Upper lobe of right lung (tissue), 1 donor: ENCODE data around the gene L2HGDH. TPM values are rescaled to one million over a fixed set of nuclear protein-coding genes. Genes with fewer than 3 reads are reported as not detected.
"Not testable (repeated sequence)": the region's sequence is repeated elsewhere in the genome, so short reads cannot be mapped to it uniquely, and the experiment has no call there.

Source experiments
- ATAC-seq: fragments of 200-7000 bp; cut with Tn5 transposase; one replicate; pipeline ENCODE4 v1.9.1; 2020; ENCODE audit warnings: mild to moderate bottlenecking, moderate library complexity
- DNase-seq: peaks from one replicate; pipeline ENCODE4 v3.0.0-alpha.2; 2020
- H3K27ac ChIP-seq: fragments of 200-600 bp; one replicate; pipeline ENCODE4 v1.8.0; 2022
- H3K27me3 ChIP-seq: fragments of 200-600 bp; one replicate; pipeline ENCODE4 v1.8.0; 2022; ENCODE audit warnings: mild to moderate bottlenecking
- H3K36me3 ChIP-seq: fragments of 200-600 bp; one replicate; pipeline ENCODE4 v1.8.0; 2022
- H3K4me1 ChIP-seq: fragments of 200-600 bp; one replicate; pipeline ENCODE4 v1.8.0; 2022
- H3K4me3 ChIP-seq: fragments of 200-600 bp; one replicate; pipeline ENCODE4 v1.8.0; 2022; ENCODE audit warnings: mild to moderate bottlenecking
- H3K9me3 ChIP-seq: fragments of 200-600 bp; one replicate; pipeline ENCODE4 v1.8.0; 2022
- CTCF ChIP-seq: fragments of 200-600 bp; IDR thresholded peaks from one replicate; pipeline ENCODE4 v1.8.0; 2022; ENCODE audit warnings: antibody characterized with exemption
- intact Hi-C: fragments of 100-400 bp; cut with DNase I; formaldehyde crosslinking; loops from one replicate; pipeline ENCODE4 v1.11.0; 2022
- total RNA-seq: library from RNA; stranded (reverse); fragmentation: NEBNext Ultra II Directional; extraction: Animal tissue kit (Norgen Biotek cat#: 25700); gene quantifications from one replicate; pipeline ENCODE4 v1.2.1, GENCODE V29; 2021
- donor health status: DM: no; HTN: yes; CAD: no; lungs with severe emphysema.

The L2HGDH gene
- total RNA-seq, 1 donor from 2014 or later, result 4.5 TPM

DNA sequence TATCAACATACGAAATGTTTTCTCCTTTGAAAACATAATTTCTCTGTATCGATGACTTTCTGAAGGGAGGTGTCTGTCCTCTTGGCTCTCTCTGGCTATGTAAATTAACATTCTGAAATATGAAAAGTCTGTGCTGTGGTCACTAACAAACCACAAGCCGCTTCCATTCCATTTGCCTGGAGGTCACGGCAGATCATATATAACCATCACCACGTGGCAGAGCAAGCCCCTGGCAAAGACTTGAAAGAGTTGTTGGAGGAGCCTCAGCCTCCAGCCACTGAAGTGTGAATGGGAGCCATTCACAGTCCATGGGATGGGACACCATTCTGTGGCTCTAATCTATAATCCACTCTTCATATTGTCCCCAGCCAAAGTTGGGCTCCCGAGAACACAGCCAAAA lies 45.1 kb upstream of the L2HGDH start:
- no peak for TF ChIP-seq CTCF
- Histone ChIP-seq H3K27ac (no peak overlapping the region), H3K36me3 (peaks cover 18% of the 10 kb centered on the region), H3K4me1 (no peaks in the 10 kb centered on the region), H3K27me3 (no peaks in the 10 kb centered on the region), H3K4me3 (no peak overlapping the region), H3K9me3 (no peaks in the 10 kb centered on the region)
- intact Hi-C loops, result no loop called here
- no peak for ATAC-seq
- no peak for DNase-seq

DNA sequence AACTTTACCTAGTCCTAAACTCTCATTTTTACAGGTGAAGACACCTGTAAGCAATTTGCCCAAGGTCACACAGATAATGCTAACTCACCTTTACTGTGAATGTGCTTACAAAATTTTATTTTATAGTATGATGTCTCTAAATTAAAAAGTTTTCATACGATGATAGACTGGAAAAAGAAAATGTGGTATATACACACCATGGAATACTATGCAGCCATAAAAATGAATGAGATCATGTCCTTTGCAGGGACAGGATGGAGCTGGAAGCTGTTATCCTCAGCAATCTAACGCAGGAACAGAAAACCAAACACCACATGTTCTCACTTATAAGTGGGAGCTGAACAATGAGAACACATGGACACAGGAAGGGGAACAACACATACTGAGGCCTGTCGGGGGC lies 44.3 kb upstream of the L2HGDH start:
- H3K27ac ChIP-seq, H3K27me3 ChIP-seq, H3K4me3 ChIP-seq, H3K4me1 ChIP-seq, H3K9me3 ChIP-seq, DNase-seq, ATAC-seq, intact Hi-C loops: not testable (repeated sequence)
- H3K36me3 ChIP-seq, result peaks cover 18% of the 10 kb centered on the region

DNA sequence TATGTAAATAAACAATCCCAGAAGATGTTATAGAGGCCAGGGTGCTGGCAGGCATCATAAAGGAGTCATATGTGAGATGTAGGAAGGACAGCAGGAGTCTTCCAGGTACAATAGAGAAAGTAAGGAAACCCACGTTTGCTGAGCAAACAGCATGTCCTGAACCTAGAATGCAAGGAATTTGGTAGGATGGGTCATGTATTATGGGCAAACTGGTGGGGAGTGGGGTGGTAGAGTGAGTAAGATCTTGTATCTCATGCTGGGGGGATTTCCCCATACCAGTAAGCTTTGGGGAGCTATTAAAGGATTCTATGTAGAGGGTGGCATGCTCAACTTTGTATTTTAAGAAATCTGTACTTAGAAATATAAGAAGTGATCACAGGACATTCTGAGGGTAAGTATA lies 43.7 kb upstream of the L2HGDH start:
- H3K4me3 ChIP-seq, result no peak overlapping the region
- H3K27ac ChIP-seq, result no peak overlapping the region
- intact Hi-C loops, result no loop called here
- H3K27me3 ChIP-seq, result no peaks in the 10 kb centered on the region
- peaks cover 18% of the 10 kb centered on the region for H3K36me3 ChIP-seq
- no peaks in the 10 kb centered on the region for H3K4me1 ChIP-seq
- H3K9me3 ChIP-seq, result no peaks in the 10 kb centered on the region
- ATAC-seq (no peak), DNase-seq (no peak)
- no peak for TF ChIP-seq CTCF

DNA sequence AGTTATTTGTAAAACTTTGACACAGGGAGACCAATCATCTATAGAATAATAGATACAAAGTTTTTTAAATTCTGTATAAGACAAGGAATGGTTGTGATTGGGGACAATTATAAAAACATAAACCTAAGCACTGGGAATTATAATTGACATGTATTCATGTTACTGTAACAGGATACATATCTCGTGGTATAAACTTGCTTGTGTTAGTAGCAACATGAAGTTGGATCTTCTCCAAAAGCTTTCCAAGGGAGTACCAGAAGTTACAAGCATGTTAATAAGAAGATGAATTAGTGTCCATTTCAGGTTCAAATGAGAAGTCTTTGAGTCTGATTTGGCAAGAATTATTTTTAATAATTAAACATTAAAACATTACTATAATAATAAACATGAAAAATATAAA lies 42.5 kb upstream of the L2HGDH start:
- intact Hi-C loops, result no loop called here
- no peaks in the 10 kb centered on the region for H3K4me1 ChIP-seq
- H3K36me3 ChIP-seq, result peaks cover 21% of the 10 kb centered on the region
- DNase-seq, result no peak
- H3K9me3 ChIP-seq, result no peaks in the 10 kb centered on the region
- H3K27me3 ChIP-seq, result no peaks in the 10 kb centered on the region
- TF ChIP-seq CTCF, result no peak
- ATAC-seq, result no peak
- H3K4me3 ChIP-seq, result no peak overlapping the region
- H3K27ac ChIP-seq, result no peak overlapping the region

DNA sequence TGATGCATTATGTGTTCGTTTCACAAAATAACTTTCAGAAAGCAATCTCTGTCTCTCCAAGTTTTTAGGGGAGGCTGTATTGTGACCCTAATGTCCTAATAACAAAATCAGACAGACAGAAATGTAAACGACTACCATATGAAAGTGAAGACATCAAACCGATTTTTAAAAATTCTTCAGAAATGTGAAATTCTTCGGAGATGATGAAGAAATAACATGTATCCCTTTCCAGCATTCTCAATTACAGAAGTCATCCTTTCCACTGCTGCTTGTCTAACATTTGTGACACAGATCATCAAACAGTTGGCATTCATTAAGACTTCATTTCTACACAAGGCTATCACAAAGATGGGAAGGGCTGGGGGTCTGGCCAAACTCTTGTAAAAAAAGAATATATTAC lies 41.1 kb upstream of the L2HGDH start:
- no peak overlapping the region for H3K27ac ChIP-seq
- DNase-seq (no peak), ATAC-seq (no peak)
- TF ChIP-seq CTCF, result no peak
- intact Hi-C loops, result no loop called here
- H3K4me1 ChIP-seq, result no peaks in the 10 kb centered on the region
- no peaks in the 10 kb centered on the region for H3K27me3 ChIP-seq
- no peaks in the 10 kb centered on the region for H3K9me3 ChIP-seq
- H3K36me3 ChIP-seq, result peaks cover 10% of the 10 kb centered on the region
- no peak overlapping the region for H3K4me3 ChIP-seq

DNA sequence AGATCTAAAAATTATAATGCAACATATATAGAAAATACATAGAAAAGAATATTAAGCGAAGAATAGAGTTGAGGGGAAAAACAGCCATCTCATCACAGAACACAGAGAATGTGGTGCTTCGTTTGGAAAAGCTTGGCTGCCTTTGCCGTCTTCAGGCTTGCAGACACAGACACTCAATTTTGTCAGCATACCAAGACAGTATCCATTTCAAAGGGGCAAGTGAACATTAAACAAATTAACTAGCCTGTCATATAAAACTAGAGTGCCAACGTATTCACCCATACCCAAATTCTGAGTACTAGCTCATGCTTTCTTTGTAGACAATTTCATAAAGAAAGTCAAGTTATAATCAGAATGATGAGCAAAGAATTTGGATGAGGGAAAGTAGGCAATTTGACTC lies 40.6 kb upstream of the L2HGDH start:
- intact Hi-C loops, result no loop called here
- H3K27ac ChIP-seq, result no peak overlapping the region
- no peak overlapping the region for H3K4me3 ChIP-seq
- H3K27me3 ChIP-seq, result no peaks in the 10 kb centered on the region
- no peak for TF ChIP-seq CTCF
- H3K9me3 ChIP-seq, result no peaks in the 10 kb centered on the region
- DNase-seq (no peak), ATAC-seq (no peak)
- peaks cover 7% of the 10 kb centered on the region for H3K36me3 ChIP-seq
- no peaks in the 10 kb centered on the region for H3K4me1 ChIP-seq
